ENCODE results near the gene CDC16.
"Not testable (repeated sequence)": the region's sequence is repeated elsewhere in the genome, so short reads cannot be mapped to it uniquely, and the experiment has no call there.

CDC16 gene

DNA sequence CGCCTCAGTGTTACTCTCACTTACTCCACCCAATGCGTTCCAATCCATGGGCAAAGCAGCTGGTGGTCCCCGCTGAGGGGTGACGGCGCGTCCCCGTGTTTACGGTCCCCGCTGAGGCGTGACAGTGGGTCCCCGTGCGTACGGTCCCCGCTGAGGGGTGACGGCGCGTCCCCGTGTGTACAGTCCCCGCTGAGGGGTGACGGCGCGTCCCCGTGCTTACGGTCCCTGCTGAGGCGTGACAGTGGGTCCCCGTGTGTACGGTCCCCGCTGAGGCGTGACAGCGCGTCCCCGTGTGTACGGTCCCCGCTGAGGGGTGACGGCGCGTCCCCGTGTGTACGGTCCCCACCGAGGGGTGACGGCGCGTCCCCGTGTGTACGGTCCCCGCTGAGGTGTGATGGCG, 36.1 kb upstream of the CDC16 start:
- no peaks in the 10 kb centered on the region for H3K4me1 ChIP-seq (ENCODE audit: low read length)

DNA sequence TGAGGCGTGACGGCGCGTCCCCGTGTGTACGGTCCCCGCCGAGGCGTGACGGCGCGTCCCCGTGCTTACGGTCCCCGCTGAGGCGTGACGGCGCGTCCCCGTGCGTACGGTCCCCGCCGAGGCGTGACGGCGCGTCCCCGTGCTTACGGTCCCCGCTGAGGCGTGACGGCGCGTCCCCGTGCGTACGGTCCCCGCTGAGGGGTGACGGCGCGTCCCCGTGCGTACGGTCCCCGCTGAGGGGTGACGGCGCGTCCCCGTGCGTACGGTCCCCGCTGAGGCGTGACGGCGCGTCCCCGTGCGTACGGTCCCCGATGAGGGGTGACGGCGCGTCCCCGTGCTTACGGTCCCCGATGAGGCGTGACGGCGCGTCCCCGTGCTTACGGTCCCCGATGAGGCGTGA, 35.2 kb upstream of the CDC16 start:
- H3K27ac ChIP-seq (ENCODE audit: low read length); H3K36me3 ChIP-seq (replicated peaks; ENCODE audit: low read depth, low read length); H3K9me3 ChIP-seq (ENCODE audit: insufficient read depth, low read length); H3K4me3 ChIP-seq (ENCODE audit: low read length); H4K20me1 ChIP-seq (ENCODE audit: insufficient read depth, low read length); H3K4me2 ChIP-seq (ENCODE audit: low read length); H3K27me3 ChIP-seq (ENCODE audit: low read depth, low read length); H3K79me2 ChIP-seq (ENCODE audit: low read length); H3K4me1 ChIP-seq (ENCODE audit: low read length); H3K9ac ChIP-seq (ENCODE audit: low read length); H2AFZ ChIP-seq (ENCODE audit: low read depth, low read length): not testable (repeated sequence)

More for the DNA sequence above, 36.1 kb upstream of the CDC16 start:
- Histone ChIP-seq H4K20me1 (ENCODE audit: insufficient read depth, low read length) (no peaks in the 10 kb centered on the region), H3K4me2 (ENCODE audit: low read length) (no peak overlapping the region), H3K79me2 (ENCODE audit: low read length) (no peaks in the 10 kb centered on the region), H3K4me3 (ENCODE audit: low read length) (no peak overlapping the region), H3K9ac (ENCODE audit: low read length) (no peak overlapping the region), H2AFZ (ENCODE audit: low read depth, low read length) (no peak overlapping the region), H3K27me3 (ENCODE audit: low read depth, low read length) (peaks cover under 1% of the 10 kb centered on the region; the same call in 1 of the 2 replicates), H3K9me3 (ENCODE audit: insufficient read depth, low read length) (no peaks in the 10 kb centered on the region), H3K27ac (ENCODE audit: low read length) (no peak overlapping the region), H3K36me3 (replicated peaks; ENCODE audit: low read depth, low read length) (no peaks in the 10 kb centered on the region)
- TF ChIP-seq EZH2phosphoT487 (IDR thresholded peaks at IDR 0.05; ENCODE audit: low read depth) (no peak), CTCF (IDR thresholded peaks at IDR 0.05; ENCODE audit: low read depth, low read length) (no peak)

- TF ChIP-seq CTCF (IDR thresholded peaks at IDR 0.05; ENCODE audit: low read depth, low read length): no peak
- no peak for TF ChIP-seq EZH2phosphoT487 (IDR thresholded peaks at IDR 0.05; ENCODE audit: low read depth)
- Histone ChIP-seq H3K27me3 (ENCODE audit: low read depth, low read length) (peaks cover 8% of the 10 kb centered on the region), H3K9me3 (ENCODE audit: insufficient read depth, low read length) (no peaks in the 10 kb centered on the region), H3K4me1 (ENCODE audit: low read length) (no peaks in the 10 kb centered on the region), H3K4me3 (ENCODE audit: low read length) (no peak overlapping the region), H3K27ac (ENCODE audit: low read length) (no peak overlapping the region), H3K79me2 (ENCODE audit: low read length) (no peaks in the 10 kb centered on the region), H3K36me3 (replicated peaks; ENCODE audit: low read depth, low read length) (no peaks in the 10 kb centered on the region), H2AFZ (ENCODE audit: low read depth, low read length) (no peak overlapping the region), H3K9ac (ENCODE audit: low read length) (no peak overlapping the region), H4K20me1 (ENCODE audit: insufficient read depth, low read length) (no peaks in the 10 kb centered on the region), H3K4me2 (ENCODE audit: low read length) (no peak overlapping the region)
Measured at GRCh38 chr13:114199954-114200353, 34.7 kb upstream of the CDC16 start.

- no peak overlapping the region for H3K9ac ChIP-seq (ENCODE audit: low read length)
- no peaks in the 10 kb centered on the region for H3K9me3 ChIP-seq (ENCODE audit: insufficient read depth, low read length)
- no peaks in the 10 kb centered on the region for H4K20me1 ChIP-seq (ENCODE audit: insufficient read depth, low read length)
- H3K79me2 ChIP-seq (ENCODE audit: low read length): no peaks in the 10 kb centered on the region
- H3K27ac ChIP-seq (ENCODE audit: low read length): no peak overlapping the region
- no peak overlapping the region for H3K4me3 ChIP-seq (ENCODE audit: low read length)
- no peak overlapping the region for H3K4me2 ChIP-seq (ENCODE audit: low read length)
- no peak for TF ChIP-seq EZH2phosphoT487 (IDR thresholded peaks at IDR 0.05; ENCODE audit: low read depth)
- H3K36me3 ChIP-seq (replicated peaks; ENCODE audit: low read depth, low read length): no peaks in the 10 kb centered on the region
- H2AFZ ChIP-seq (ENCODE audit: low read depth, low read length): no peak overlapping the region
- peaks cover 8% of the 10 kb centered on the region for H3K27me3 ChIP-seq (ENCODE audit: low read depth, low read length)
- no peaks in the 10 kb centered on the region for H3K4me1 ChIP-seq (ENCODE audit: low read length)
Measured at GRCh38 chr13:114200399-114200911, 34.2 kb upstream of the CDC16 start.

- Histone ChIP-seq H3K79me2 (ENCODE audit: low read length) (no peaks in the 10 kb centered on the region), H3K27ac (ENCODE audit: low read length) (no peak overlapping the region), H3K36me3 (replicated peaks; ENCODE audit: low read depth, low read length) (no peaks in the 10 kb centered on the region), H3K27me3 (ENCODE audit: low read depth, low read length) (peaks cover 8% of the 10 kb centered on the region), H3K4me1 (ENCODE audit: low read length) (no peaks in the 10 kb centered on the region), H3K9me3 (ENCODE audit: insufficient read depth, low read length) (0 out of 2 replicates have a peak, but pooled peaks cover 3% of the 10 kb centered on the region), H4K20me1 (ENCODE audit: insufficient read depth, low read length) (no peaks in the 10 kb centered on the region), H2AFZ (ENCODE audit: low read depth, low read length) (no peak overlapping the region), H3K9ac (ENCODE audit: low read length) (no peak overlapping the region), H3K4me3 (ENCODE audit: low read length) (no peak overlapping the region), H3K4me2 (ENCODE audit: low read length) (no peak overlapping the region)
- no peak for TF ChIP-seq EZH2phosphoT487 (IDR thresholded peaks at IDR 0.05; ENCODE audit: low read depth)
- TF ChIP-seq CTCF (IDR thresholded peaks at IDR 0.05; ENCODE audit: low read depth, low read length): no peak
Measured at GRCh38 chr13:114202581-114202980, 32.1 kb upstream of the CDC16 start.

All from OCI-LY3 (cell line).